GM23248 (cell line): ENCODE data around the gene NINL.

Experiments used
- EZH2 ChIP-seq: fragments of 200-600 bp; sonication (generic); IDR thresholded peaks from 2 replicates; pipeline ENCODE4 v1.6.1; 2018; ENCODE audit warnings: antibody characterized with exemption, mild to moderate bottlenecking; ENCODE audit not compliant: insufficient read depth, poor library complexity, severe bottlenecking
- EZH2phosphoT487 ChIP-seq: fragments of 200-600 bp; sonication (generic); IDR thresholded peaks from 2 replicates; pipeline ENCODE4 v1.6.1; 2018; ENCODE audit warnings: antibody characterized with exemption, moderate library complexity, mild to moderate bottlenecking, low read depth; ENCODE audit not compliant: insufficient read depth

GRCh38 chr20:25549843-25550477 is 35.4 kb downstream of the NINL start:
- TF ChIP-seq EZH2 (no peak), EZH2phosphoT487 (no peak)
